T follicular helper cell (primary cell): ENCODE data around the gene EFTUD2.
"Not testable (repeated sequence)": the region's sequence is repeated elsewhere in the genome, so short reads cannot be mapped to it uniquely, and the experiment has no call there.

Experiments used
- DNase-seq: peaks from one replicate; pipeline ENCODE4 v3.0.0-alpha.2; 2020; ENCODE audit warnings: low read depth

The EFTUD2 gene

GRCh38 chr17:44808656-44809388 is 90.4 kb downstream of the EFTUD2 start:
- not testable (repeated sequence) for DNase-seq

GRCh38 chr17:44808156-44808555 is 91.1 kb downstream of the EFTUD2 start:
- DNase-seq = no peak

GRCh38 chr17:44807817-44808155 is 91.5 kb downstream of the EFTUD2 start:
- no peak for DNase-seq

GRCh38 chr17:44807093-44807816 is 92.0 kb downstream of the EFTUD2 start:
- no peak for DNase-seq

- DNase-seq = no peak
Measured at GRCh38 chr17:44804302-44805089, 94.7 kb downstream of the EFTUD2 start.

- DNase-seq = no peak
Measured at GRCh38 chr17:44801880-44802279, 97.4 kb downstream of the EFTUD2 start.
